Measurements from ENCODE around the gene TMED4. TPM values are rescaled to one million over a fixed set of nuclear protein-coding genes. Genes with fewer than 3 reads are reported as not detected.
"Not testable (repeated sequence)": the region's sequence is repeated elsewhere in the genome, so short reads cannot be mapped to it uniquely, and the experiment has no call there.

TMED4 gene
- total and polyA plus RNA-seq, 10 of the 15 experiments (the other 5 are each of a cell fraction or from before 2014, with no cell fraction given): 20.8 to 71.3 (median 51.0) TPM

DNA sequence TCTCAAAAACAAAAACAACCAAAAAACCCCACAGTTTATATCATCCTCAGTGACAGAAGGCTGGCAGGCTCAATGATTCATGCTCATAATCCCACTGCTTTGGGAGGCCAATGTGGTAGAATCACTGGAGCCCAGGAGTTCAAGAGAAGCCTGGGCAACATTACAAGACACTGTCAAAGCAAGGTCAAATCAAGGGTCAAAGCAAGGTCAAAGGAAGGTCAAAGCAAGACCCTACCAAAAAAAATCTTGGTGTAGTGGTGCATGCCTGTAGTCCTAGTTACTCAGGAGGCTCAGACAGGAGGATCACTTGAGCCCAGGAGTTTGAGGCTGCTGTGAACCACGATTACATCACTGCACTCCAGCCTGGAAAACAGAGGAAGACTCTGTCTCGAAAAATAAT lies 26.7 kb downstream of the TMED4 start (continued):
- TF ChIP-seq WRNIP1 (IDR thresholded peaks at IDR 0.05; ENCODE audit: borderline replicate concordance, low read depth, low read length) (no peak), ETV6 (conservative IDR thresholded peaks at IDR 0.05 in 1 of 2, IDR thresholded peaks at IDR 0.05 in 1 of 2; ENCODE audit: borderline replicate concordance in 1 of 2, low read depth in 1 of 2) (no peak), EED (IDR thresholded peaks at IDR 0.05; ENCODE audit: low read depth) (no peak), PAX8 (IDR thresholded peaks at IDR 0.05) (no peak), GATAD2B (conservative IDR thresholded peaks at IDR 0.05; ENCODE audit: low read depth) (no peak), RCOR1 (conservative IDR thresholded peaks at IDR 0.05; ENCODE audit: low read depth, low read length) (no peak), MYB (IDR thresholded peaks at IDR 0.05; ENCODE audit: borderline replicate concordance, low read depth, low read length) (no peak), PML (IDR thresholded peaks at IDR 0.05; ENCODE audit: low read length) (no peak), HDGF (IDR thresholded peaks at IDR 0.05) (no peak), SIN3A (IDR thresholded peaks at IDR 0.05; ENCODE audit: low read depth, low read length) (no peak)
- TF ChIP-seq, protein P1, sequence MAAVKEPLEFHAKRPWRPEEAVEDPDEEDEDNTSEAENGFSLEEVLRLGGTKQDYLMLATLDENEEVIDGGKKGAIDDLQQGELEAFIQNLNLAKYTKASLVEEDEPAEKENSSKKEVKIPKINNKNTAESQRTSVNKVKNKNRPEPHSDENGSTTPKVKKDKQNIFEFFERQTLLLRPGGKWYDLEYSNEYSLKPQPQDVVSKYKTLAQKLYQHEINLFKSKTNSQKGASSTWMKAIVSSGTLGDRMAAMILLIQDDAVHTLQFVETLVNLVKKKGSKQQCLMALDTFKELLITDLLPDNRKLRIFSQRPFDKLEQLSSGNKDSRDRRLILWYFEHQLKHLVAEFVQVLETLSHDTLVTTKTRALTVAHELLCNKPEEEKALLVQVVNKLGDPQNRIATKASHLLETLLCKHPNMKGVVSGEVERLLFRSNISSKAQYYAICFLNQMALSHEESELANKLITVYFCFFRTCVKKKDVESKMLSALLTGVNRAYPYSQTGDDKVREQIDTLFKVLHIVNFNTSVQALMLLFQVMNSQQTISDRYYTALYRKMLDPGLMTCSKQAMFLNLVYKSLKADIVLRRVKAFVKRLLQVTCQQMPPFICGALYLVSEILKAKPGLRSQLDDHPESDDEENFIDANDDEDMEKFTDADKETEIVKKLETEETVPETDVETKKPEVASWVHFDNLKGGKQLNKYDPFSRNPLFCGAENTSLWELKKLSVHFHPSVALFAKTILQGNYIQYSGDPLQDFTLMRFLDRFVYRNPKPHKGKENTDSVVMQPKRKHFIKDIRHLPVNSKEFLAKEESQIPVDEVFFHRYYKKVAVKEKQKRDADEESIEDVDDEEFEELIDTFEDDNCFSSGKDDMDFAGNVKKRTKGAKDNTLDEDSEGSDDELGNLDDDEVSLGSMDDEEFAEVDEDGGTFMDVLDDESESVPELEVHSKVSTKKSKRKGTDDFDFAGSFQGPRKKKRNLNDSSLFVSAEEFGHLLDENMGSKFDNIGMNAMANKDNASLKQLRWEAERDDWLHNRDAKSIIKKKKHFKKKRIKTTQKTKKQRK (IDR thresholded peaks at IDR 0.05; ENCODE audit: low read depth, low read length): no peak

DNA sequence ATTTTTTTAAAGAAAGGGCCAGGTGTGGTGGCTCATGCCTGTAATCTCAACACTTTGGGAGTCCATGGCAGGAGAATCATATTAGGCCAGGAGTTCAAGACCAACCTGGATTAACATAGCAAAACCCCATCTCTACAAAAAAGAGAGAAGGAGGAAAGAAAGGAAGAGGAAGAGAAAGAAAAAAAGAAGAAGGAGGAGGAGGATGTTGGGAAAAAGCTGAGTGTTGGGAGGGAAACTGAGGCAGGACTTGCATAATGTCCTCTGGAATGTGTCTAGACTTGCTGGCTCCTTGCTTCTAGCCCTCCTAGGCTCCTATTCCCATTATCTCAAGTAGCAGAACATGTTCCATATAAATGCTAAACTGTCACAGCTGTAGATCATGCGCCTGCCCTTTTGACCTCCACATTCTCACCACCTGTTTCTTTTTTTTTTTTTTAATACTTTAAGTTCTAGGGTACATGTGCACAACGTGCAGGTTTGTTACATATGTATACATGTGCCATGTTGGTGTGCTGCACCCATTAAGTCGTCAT lies 29.5 kb downstream of the TMED4 start:
- ATAC-seq; H3K79me2 ChIP-seq (ENCODE audit: control insufficient read depth, insufficient read depth, low read length); intact Hi-C loops (cut with micrococcal nuclease; ENCODE audit: unreplicated experiment); in situ Hi-C loops (cut with MboI); H2AFZ ChIP-seq (ENCODE audit: control insufficient read depth, low read depth, low read length); H3K9me3 ChIP-seq (replicated peaks; ENCODE audit: control insufficient read depth, insufficient read depth, low read length); SMC1A ChIA-PET (ENCODE audit: uncharacterized antibody, unreplicated experiment); H3K4me1 ChIP-seq (ENCODE audit: control insufficient read depth, insufficient read depth, low read length); FAIRE-seq; H3K4me2 ChIP-seq (ENCODE audit: control insufficient read depth, insufficient read depth); H3K36me3 ChIP-seq (ENCODE audit: control insufficient read depth in 2 of 2, insufficient read depth in 2 of 2, low read length in 1 of 2); H3K27me3 ChIP-seq (replicated peaks in 1 of 2; ENCODE audit: control insufficient read depth in 2 of 2, insufficient read depth in 2 of 2, low read length in 1 of 2); RAD21 ChIA-PET (ENCODE audit: unreplicated experiment); BruUV-seq (replicated peaks); H3K27ac ChIP-seq (ENCODE audit: control insufficient read depth, insufficient read depth); H3K9ac ChIP-seq (ENCODE audit: control insufficient read depth, insufficient read depth, low read length); H3K4me3 ChIP-seq; H4K20me1 ChIP-seq (ENCODE audit: control insufficient read depth, insufficient read depth); DNase-seq (ENCODE audit: low read depth, low spot score); POLR2A ChIA-PET: not testable (repeated sequence)
- CTCF ChIA-PET: interaction anchor here (1.0 to 2.6 kb wide), 2 partner anchors 13 to 312 kb away, joined by 3 to 7 read pairs; no protein-coding TSS in a partner anchor
- 100% methylated on average over 1 of the region's 3 CpGs for WGBS (ENCODE audit: insufficient coverage, insufficient replicate concordance, low lambda C conversion rate, missing lambda C conversion rate)
